GM23338 (cell line): Measurements from ENCODE around the gene POFUT2.

Experiments used
- EZH2phosphoT487 ChIP-seq: fragments of 200-600 bp; sonication (generic); IDR thresholded peaks from one replicate; pipeline ENCODE4 v1.8.1; 2018; ENCODE audit warnings: antibody characterized with exemption; ENCODE audit not compliant: unreplicated experiment
- REST ChIP-seq: IDR thresholded peaks from one replicate; pipeline ENCODE4 v1.6.1; 2018; ENCODE audit warnings: antibody characterized with exemption; ENCODE audit not compliant: unreplicated experiment
- TF ChIP-seq, protein P1 (sequence below), 2 experiments: fragments of 200-600 bp in 1 of 2; sonication (generic) in 1 of 2; conservative IDR thresholded peaks; 2 replicates each; pipeline versions ENCODE4 v1.5.1 to v1.6.1; 2016 to 2017; ENCODE audit warnings: antibody characterized with exemption in 2 of 2, low read depth in 2 of 2, mild to moderate bottlenecking in 2 of 2, moderate library complexity in 1 of 2

GRCh38 chr21:45318146-45318555, 30.5 kb upstream of the POFUT2 start:
- TF ChIP-seq, protein P1, sequence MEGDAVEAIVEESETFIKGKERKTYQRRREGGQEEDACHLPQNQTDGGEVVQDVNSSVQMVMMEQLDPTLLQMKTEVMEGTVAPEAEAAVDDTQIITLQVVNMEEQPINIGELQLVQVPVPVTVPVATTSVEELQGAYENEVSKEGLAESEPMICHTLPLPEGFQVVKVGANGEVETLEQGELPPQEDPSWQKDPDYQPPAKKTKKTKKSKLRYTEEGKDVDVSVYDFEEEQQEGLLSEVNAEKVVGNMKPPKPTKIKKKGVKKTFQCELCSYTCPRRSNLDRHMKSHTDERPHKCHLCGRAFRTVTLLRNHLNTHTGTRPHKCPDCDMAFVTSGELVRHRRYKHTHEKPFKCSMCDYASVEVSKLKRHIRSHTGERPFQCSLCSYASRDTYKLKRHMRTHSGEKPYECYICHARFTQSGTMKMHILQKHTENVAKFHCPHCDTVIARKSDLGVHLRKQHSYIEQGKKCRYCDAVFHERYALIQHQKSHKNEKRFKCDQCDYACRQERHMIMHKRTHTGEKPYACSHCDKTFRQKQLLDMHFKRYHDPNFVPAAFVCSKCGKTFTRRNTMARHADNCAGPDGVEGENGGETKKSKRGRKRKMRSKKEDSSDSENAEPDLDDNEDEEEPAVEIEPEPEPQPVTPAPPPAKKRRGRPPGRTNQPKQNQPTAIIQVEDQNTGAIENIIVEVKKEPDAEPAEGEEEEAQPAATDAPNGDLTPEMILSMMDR (conservative IDR thresholded peaks at IDR 0.05; ENCODE audit: low read depth in 2 of 2): no peak
- TF ChIP-seq EZH2phosphoT487: no peak
- no peak for TF ChIP-seq REST
